HG03442 (cell line): Measurements from ENCODE around the gene MAGI1.
"Not testable (repeated sequence)": the region's sequence is repeated elsewhere in the genome, so short reads cannot be mapped to it uniquely, and the experiment has no call there.

Experiments used
- ATAC-seq: cut with Tn5 transposase; IDR thresholded peaks from one replicate; pipeline ENCODE4 v1.9.1; 2021; ENCODE audit warnings: mild to moderate bottlenecking, moderate library complexity; ENCODE audit not compliant: unreplicated experiment

The MAGI1 gene

GRCh38 chr3:65732051-65732935, 306.4 kb downstream of the MAGI1 start:
- peak; percentile 98 for ATAC-seq

- ATAC-seq: no peak
Observed at GRCh38 chr3:65730449-65730848, 308.3 kb downstream of the MAGI1 start.

GRCh38 chr3:65729973-65730372, 308.7 kb downstream of the MAGI1 start:
- ATAC-seq: no peak

- no peak for ATAC-seq
Observed at GRCh38 chr3:65729555-65729954, 309.2 kb downstream of the MAGI1 start.

- no peak for ATAC-seq
Observed at GRCh38 chr3:65728138-65728537, 310.6 kb downstream of the MAGI1 start.

GRCh38 chr3:65723985-65724384, 314.7 kb downstream of the MAGI1 start:
- ATAC-seq: no peak

- no peak for ATAC-seq
Observed at GRCh38 chr3:65723011-65723410, 315.7 kb downstream of the MAGI1 start.

- no peak for ATAC-seq
Observed at GRCh38 chr3:65720989-65721737, 317.6 kb downstream of the MAGI1 start.

- not testable (repeated sequence) for ATAC-seq
Observed at GRCh38 chr3:65719639-65720038, 319.1 kb downstream of the MAGI1 start.

- ATAC-seq: no peak
Observed at GRCh38 chr3:65717676-65718346, 320.9 kb downstream of the MAGI1 start.

GRCh38 chr3:65716071-65716751, 322.5 kb downstream of the MAGI1 start:
- no peak for ATAC-seq

GRCh38 chr3:65714134-65714533, 324.6 kb downstream of the MAGI1 start:
- no peak for ATAC-seq

- no peak for ATAC-seq
Observed at GRCh38 chr3:65713016-65713415, 325.7 kb downstream of the MAGI1 start.

GRCh38 chr3:65712140-65712539, 326.6 kb downstream of the MAGI1 start:
- ATAC-seq: no peak

GRCh38 chr3:65706776-65707568, 331.7 kb downstream of the MAGI1 start:
- no peak for ATAC-seq

- no peak for ATAC-seq
Observed at GRCh38 chr3:65706301-65706700, 332.4 kb downstream of the MAGI1 start.

- ATAC-seq: no peak
Observed at GRCh38 chr3:65703820-65704219, 334.9 kb downstream of the MAGI1 start.

GRCh38 chr3:65703026-65703425, 335.7 kb downstream of the MAGI1 start:
- no peak for ATAC-seq

- no peak for ATAC-seq
Observed at GRCh38 chr3:65702202-65702601, 336.5 kb downstream of the MAGI1 start.

GRCh38 chr3:65701516-65701915, 337.2 kb downstream of the MAGI1 start:
- ATAC-seq: no peak
